Heart right ventricle (tissue), 16 donors: ENCODE results near the gene PSMB10. TPM values are rescaled to one million over a fixed set of nuclear protein-coding genes. Genes with fewer than 3 reads are reported as not detected.

Experiments used
- ATAC-seq, 8 donors: fragments of 200-7000 bp; cut with Tn5 transposase; one replicate each; pipeline ENCODE4 v1.9.1; 2020; ENCODE audit warnings: mild to moderate bottlenecking in 8 of 8, moderate library complexity in 8 of 8, moderate number of reproducible peaks in 1 of 8
- DNase-seq, 2 donors: peaks; one replicate each; pipeline ENCODE4 v3.0.0-alpha.2; 2020
- H3K27ac ChIP-seq, 10 donors: fragments of 200-600 bp; sonication (generic) in 2 of 10; one replicate each; pipeline versions ENCODE4 v1.5.0 to v1.8.0; 2020 to 2022; ENCODE audit warnings: mild to moderate bottlenecking in 3 of 10
- H3K27me3 ChIP-seq, 7 donors: fragments of 200-600 bp; one replicate each; pipeline ENCODE4 v1.8.0; 2021 to 2022; ENCODE audit warnings: mild to moderate bottlenecking in 2 of 7
- H3K36me3 ChIP-seq, 9 donors: fragments of 200-600 bp; sonication (generic) in 1 of 9; one replicate each; pipeline versions ENCODE4 v1.5.0 to v1.8.0; 2020 to 2022; ENCODE audit warnings: mild to moderate bottlenecking in 2 of 9
- H3K4me1 ChIP-seq, 9 donors: fragments of 200-600 bp; sonication (generic) in 1 of 9; one replicate each; pipeline versions ENCODE4 v1.5.0 to v1.8.0; 2020 to 2022; ENCODE audit warnings: mild to moderate bottlenecking in 4 of 9
- H3K4me3 ChIP-seq, 10 donors: fragments of 200-600 bp; sonication (generic) in 2 of 10; one replicate each; pipeline versions ENCODE4 v1.5.0 to v1.8.0; 2020 to 2022; ENCODE audit warnings: mild to moderate bottlenecking in 7 of 10, moderate library complexity in 2 of 10
- H3K9me3 ChIP-seq, 11 donors: fragments of 200-600 bp in 10 of 11; sonication (generic) in 2 of 11; one replicate each; pipeline versions ENCODE4 v1.5.0 to v1.8.0; 2013 to 2022; ENCODE audit warnings: mild to moderate bottlenecking in 2 of 11, control low read depth in 1 of 11, moderate library complexity in 1 of 11
- WGBS, 2 donors: extraction: QIAGEN DNeasy Blood & Tissue Kit; methylation state at CpG; one replicate each; pipeline ENCODE4 v1.1.7; 2013; ENCODE audit warnings: inconsistent platforms in 1 of 2; 5-methylcytosine and 5-hydroxymethylcytosine counted together
- intact Hi-C, 10 donors: fragments of 100-400 bp; cut with DNase I; formaldehyde crosslinking; loops; one replicate each; pipeline versions ENCODE4 v1.11.1 to v1.14.2; 2022
- polyA plus RNA-seq, 2 donors: library from polyadenylated mRNA; stranded (reverse); fragments of 200-250 nt; gene quantifications; one replicate each; pipeline ENCODE4 v1.2.3, GENCODE V29; 2013
- total RNA-seq, 10 donors: library from RNA; stranded (reverse); fragmentation: NEBNext Ultra II Directional in 3 of 10; extraction: Animal tissue kit (Norgen Biotek cat#: 25700) in 3 of 10; gene quantifications; one replicate each; pipeline versions ENCODE4 v1.2.1 to v1.2.4, GENCODE V29; 2021 to 2023
- TF ChIP-seq, protein P1 (sequence below), 9 donors: fragments of 200-600 bp; sonication (generic) in 2 of 9; IDR thresholded peaks; one replicate each; pipeline versions ENCODE4 v1.5.0 to v1.8.0; 2021 to 2022; ENCODE audit warnings: antibody characterized with exemption in 9 of 9, mild to moderate bottlenecking in 5 of 9, moderate library complexity in 1 of 9
- donor health status: Arrhythmogenic right ventricular cardiomyopathy.
- donor health status: ischemic (EF 13 %, LVEDD 7.1; RV severe dilation, severe dysfunction).
- donor health status: healthy with polysubstance abuse.
- donor health status: DM: no; HTN: yes; CAD: no.
- donor health status: DM: no; HTN: no; CAD: no.
- donor health status: ischemic (EF 25% LVEDD 6.9; RV normal size, moderate dysfunction).
- donor health status: ischemic (EF 25% LVEDD 5.7; RV mildly dilated, moderate dysfunction).
- donor health status: healthy.
- donor health status: DM: yes; HTN: yes; CAD: no.
- donor health status: Ischemic cardiomyopathy.
- donor health status: ischemic (EF 35%, LVEDD 5.7; RV mildly dilated, moderate dysfunction).
- donor health status: nonischemic (EF 11% LVEDD 7.7; RV severe dilation, severe dysfunction).
- donor health status: DM: yes; HTN: yes; CAD: no.
- donor health status: PGD.
- donor health status: ischemic (EF 29% LVEDD 5.4; RV normal size, mild dysfunction).
- donor health status: nonischemic (EF 23%, LVEDD 6.1; RV moderate dilation, normal function).

PSMB10 gene
- total and polyA plus RNA-seq, 12 donors: 48.9 to 170 (median 63.6) TPM

DNA sequence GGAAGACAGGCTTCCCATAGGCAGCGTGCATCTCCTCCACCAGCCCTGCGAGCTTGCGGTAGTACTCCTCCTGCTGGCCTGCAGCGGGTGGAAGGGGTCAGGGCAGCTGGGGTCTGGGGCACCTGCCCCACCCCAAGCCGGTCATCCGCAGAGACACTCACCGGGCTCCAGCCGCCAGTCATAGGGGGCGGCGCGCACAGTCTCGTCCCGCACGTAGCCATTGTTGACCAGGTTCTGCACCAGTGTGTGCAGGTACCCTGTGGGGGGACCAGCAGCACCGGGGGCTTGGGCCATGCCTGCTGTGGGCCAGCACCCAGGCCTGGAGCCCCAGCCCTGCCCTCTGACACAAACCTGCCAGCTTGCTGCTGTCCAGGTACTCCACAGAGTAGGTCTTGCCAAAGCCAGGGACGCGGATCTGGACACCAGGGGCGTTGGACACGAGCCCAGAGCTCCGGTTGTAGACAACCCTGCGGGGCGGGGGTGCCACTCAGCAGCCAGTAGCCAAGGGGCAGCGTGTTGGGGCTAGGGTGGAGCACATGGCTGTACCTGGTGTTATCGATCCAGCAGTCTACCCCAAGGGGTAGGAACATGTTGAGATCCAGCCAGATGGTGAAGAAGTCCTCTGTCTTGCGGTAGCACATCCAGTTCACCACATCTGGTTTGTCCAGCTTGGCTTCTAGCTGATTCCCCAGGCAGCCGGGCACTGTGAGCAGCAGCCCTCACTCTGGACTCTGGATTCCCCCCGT is 6.0 kb upstream of the PSMB10 start:
- TF ChIP-seq, protein P1, sequence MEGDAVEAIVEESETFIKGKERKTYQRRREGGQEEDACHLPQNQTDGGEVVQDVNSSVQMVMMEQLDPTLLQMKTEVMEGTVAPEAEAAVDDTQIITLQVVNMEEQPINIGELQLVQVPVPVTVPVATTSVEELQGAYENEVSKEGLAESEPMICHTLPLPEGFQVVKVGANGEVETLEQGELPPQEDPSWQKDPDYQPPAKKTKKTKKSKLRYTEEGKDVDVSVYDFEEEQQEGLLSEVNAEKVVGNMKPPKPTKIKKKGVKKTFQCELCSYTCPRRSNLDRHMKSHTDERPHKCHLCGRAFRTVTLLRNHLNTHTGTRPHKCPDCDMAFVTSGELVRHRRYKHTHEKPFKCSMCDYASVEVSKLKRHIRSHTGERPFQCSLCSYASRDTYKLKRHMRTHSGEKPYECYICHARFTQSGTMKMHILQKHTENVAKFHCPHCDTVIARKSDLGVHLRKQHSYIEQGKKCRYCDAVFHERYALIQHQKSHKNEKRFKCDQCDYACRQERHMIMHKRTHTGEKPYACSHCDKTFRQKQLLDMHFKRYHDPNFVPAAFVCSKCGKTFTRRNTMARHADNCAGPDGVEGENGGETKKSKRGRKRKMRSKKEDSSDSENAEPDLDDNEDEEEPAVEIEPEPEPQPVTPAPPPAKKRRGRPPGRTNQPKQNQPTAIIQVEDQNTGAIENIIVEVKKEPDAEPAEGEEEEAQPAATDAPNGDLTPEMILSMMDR (IDR thresholded peaks at IDR 0.05): no peak
- 73 to 79% methylated on average over 27 of the region's 27 CpGs for WGBS, 2 donors
- peaks cover 13 to 81% (median 45%) of the 10 kb centered on the region in 9 donors for H3K4me1 ChIP-seq
- H3K27me3 ChIP-seq: no peaks in the 10 kb centered on the region
- DNase-seq: no peak
- peaks cover 0 to 89% (median 62%) of the 10 kb centered on the region in 9 donors for H3K36me3 ChIP-seq
- H3K27ac ChIP-seq: peak overlapping the region in 6 of 10 donors; percentile 21 to 83 (median 75)
- H3K9me3 ChIP-seq: no peaks in the 10 kb centered on the region
- intact Hi-C loops: loop anchor here in 1 of 10 donors (10.0 kb wide), 1 partner anchor 398 kb away; no protein-coding TSS in a partner anchor
- no peak overlapping the region for H3K4me3 ChIP-seq
- ATAC-seq: peak in 5 of 8 donors; percentile 0 to 20 (median 7)

DNA sequence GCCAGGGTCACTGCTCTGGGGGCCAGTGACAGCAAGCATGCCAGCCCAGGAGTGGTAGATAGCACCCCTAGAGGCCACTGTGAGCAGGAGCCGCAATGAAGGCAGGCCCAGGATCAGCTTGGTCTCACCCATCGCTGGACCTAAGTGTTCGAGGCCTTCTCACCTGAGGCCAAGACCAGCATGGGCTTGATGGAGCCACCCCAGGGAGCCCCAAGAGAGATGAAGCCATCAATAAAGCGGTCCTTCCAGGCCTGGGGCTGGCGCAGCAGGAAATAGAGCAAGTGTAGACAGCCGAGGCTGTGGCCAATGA is 5.5 kb upstream of the PSMB10 start:
- intact Hi-C loops: loop anchor here in 1 of 10 donors (10.0 kb wide), 1 partner anchor 397 kb away; no protein-coding TSS in a partner anchor
- peaks cover 16 to 81% (median 50%) of the 10 kb centered on the region in 9 donors for H3K4me1 ChIP-seq

DNA sequence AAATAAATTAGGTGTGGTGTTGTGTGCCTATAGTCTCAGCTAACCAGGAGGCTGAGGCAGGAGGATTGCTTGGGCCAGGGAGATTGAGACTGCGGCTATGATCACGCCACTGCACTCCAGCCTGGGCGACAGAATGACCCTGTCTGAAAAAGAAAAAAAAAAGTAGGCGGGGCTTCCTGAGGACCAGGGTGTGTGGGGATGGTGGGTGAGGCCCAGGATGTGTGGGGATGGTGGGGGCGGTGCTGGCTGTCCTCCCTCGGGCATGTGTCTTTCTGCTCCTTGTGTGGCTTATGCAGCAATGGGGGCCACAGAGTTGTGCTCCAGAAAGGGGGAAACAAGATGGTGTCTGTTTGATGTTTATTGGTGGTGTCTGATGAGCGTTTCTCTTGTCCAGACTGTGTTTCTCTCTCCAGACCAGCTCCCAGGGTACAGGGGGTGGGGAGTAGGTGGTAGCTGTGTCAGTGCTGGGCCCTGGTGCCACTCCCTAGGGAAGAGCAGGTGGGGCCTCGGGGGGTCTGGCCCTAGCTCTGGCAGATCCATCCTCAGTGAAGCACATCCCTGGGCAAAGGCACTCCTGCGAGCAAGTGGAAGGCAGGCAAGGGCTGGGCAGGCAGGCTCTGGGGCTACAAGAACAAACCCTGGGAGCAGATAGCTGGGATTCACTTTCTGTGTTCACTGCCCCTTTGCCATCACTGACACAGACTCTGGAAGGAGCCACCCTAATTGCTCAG is 5.0 kb upstream of the PSMB10 start:
- no peak overlapping the region for H3K4me3 ChIP-seq
- TF ChIP-seq, protein P1 (IDR thresholded peaks at IDR 0.05): no peak
- no peaks in the 10 kb centered on the region for H3K9me3 ChIP-seq
- DNase-seq: no peak
- ATAC-seq: no peak
- peak overlapping the region in 5 of 10 donors; percentile 21 to 83 (median 48) for H3K27ac ChIP-seq
- WGBS, 2 donors: 78 to 79% methylated on average over 9 of the region's 9 CpGs
- H3K27me3 ChIP-seq: no peaks in the 10 kb centered on the region
- H3K4me1 ChIP-seq: peaks cover 17 to 82% (median 52%) of the 10 kb centered on the region in 9 donors
- peaks cover 0 to 78% (median 51%) of the 10 kb centered on the region in 9 donors for H3K36me3 ChIP-seq
- intact Hi-C loops: loop anchor here in 1 of 10 donors (10.0 kb wide), 1 partner anchor 397 kb away; no protein-coding TSS in a partner anchor

More for the DNA sequence above, 5.5 kb upstream of the PSMB10 start:
- H3K9me3 ChIP-seq: no peaks in the 10 kb centered on the region
- peaks cover 0 to 84% (median 56%) of the 10 kb centered on the region in 9 donors for H3K36me3 ChIP-seq
- TF ChIP-seq, protein P1 (IDR thresholded peaks at IDR 0.05): peak; percentile 25 to 67 (median 59)
- 70 to 79% methylated on average over 6 of the region's 6 CpGs for WGBS, 2 donors
- ATAC-seq (peak in 6 of 8 donors; percentile 3 to 33 (median 20)), DNase-seq (no peak)
- H3K27me3 ChIP-seq: no peaks in the 10 kb centered on the region
- H3K4me3 ChIP-seq: no peak overlapping the region
- peak overlapping the region in 5 of 10 donors; percentile 21 to 83 (median 74) for H3K27ac ChIP-seq

DNA sequence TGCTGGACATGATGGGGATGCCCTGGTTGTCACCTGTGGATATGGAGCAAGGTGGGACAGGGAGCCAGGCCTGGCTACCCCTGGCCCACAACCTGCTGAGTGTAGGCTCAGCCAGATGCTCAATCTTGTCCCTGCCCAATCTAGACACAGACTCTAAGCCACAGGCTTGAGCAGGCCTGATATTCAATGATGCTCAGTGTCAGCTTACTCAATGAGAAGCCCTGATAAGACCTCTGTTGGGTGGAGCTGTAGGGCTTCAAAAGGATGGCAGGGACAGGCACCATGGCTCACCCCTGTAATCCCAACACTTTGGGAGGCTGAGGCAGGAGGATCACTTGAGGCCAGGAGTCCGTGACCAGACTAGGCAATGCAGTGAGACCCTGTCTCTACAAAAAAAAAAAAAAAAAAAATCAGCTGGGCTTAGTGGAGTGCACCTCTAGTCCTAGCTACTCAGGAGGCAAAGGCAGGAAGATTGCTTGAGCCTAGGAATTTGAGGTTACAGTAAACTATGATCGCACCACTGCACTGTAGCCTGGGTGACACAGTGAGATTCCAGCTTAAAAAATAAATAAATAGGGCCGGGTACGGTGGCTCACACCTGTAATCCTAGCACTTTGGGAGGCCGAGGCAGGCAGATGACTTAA is 3.9 kb upstream of the PSMB10 start:
- ATAC-seq (no peak), DNase-seq (no peak)
- Histone ChIP-seq H3K9me3 (no peaks in the 10 kb centered on the region), H3K4me3 (no peak overlapping the region), H3K27me3 (no peaks in the 10 kb centered on the region), H3K4me1 (peaks cover 17 to 73% (median 47%) of the 10 kb centered on the region in 9 donors), H3K36me3 (peaks cover 0 to 68% (median 40%) of the 10 kb centered on the region in 9 donors), H3K27ac (peak overlapping the region in 1 of 10 donors; percentile 15)
- 95 to 97% methylated on average over 5 of the region's 5 CpGs for WGBS, 2 donors
- TF ChIP-seq, protein P1 (IDR thresholded peaks at IDR 0.05): no peak
- intact Hi-C loops: loop anchor here in 1 of 10 donors (10.0 kb wide), 1 partner anchor 396 kb away; no protein-coding TSS in a partner anchor
